Activated gamma-delta T cell treated with anti-CD3 and anti-CD28 coated beads, Interleukin-2, amount 50 U/mL, for 16 hours (primary cell): Measurements from ENCODE around the gene DCAF5.
"Not testable (repeated sequence)": the region's sequence is repeated elsewhere in the genome, so short reads cannot be mapped to it uniquely, and the experiment has no call there.

Source experiments
- DNase-seq: peaks from one replicate; pipeline ENCODE4 v3.0.0-alpha.2; 2020; ENCODE audit warnings: low read depth

The DCAF5 gene

DNA sequence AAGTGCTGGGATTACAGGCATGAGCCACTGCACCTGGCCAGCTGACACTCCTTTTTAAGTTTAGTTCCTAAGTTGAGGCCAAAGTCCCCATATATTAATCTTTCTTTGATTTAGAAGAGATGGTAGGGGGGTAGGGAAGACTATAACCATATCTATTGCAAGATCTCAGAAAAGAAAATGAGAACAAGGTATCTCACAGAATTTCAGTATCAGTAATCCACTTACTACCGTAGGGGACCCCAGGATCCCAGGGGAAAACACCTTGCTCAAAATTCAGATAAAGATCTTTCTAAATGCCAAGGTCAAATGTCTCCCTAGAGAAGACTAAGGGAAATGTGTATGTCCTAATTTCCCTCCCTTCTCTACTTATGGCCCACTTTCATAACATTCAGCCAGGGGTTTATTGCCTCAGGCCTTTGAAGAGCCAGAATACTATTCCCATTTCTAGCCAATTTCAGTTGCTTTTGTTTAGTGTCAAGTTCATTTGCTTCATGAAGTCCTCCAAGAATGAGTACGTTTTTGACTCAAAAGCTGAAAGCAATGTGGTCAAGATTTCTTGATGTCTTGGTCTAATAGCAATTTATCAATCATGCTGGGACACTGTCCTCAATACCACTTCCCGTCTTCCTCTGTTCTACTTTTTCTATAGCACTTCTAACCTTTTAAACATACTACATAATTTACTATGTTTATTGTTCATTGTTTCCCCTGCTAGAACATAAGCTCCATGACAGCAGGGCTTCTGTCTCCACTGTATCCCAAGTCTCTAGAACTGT is 86.3 kb downstream of the DCAF5 start:
- DNase-seq: no peak

DNA sequence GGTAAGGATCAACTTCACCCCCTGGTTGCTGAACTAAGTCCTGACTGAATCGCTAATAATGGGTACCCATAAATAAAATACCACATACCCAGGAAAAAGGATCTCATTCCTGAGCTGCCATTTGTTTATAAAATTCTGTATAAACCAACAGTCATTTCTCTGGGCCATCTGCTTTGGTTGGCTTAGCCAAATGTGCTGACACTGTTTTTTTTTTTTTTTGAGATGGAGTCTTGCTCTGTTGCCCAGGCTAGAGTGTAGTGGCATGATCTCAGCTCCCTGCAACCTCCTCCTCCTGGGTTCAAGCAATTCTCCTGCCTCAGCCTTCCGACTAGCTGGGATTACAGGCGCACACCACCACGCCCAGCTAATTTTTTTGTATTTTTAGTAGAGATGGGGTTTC is 87.0 kb downstream of the DCAF5 start:
- not testable (repeated sequence) for DNase-seq

DNA sequence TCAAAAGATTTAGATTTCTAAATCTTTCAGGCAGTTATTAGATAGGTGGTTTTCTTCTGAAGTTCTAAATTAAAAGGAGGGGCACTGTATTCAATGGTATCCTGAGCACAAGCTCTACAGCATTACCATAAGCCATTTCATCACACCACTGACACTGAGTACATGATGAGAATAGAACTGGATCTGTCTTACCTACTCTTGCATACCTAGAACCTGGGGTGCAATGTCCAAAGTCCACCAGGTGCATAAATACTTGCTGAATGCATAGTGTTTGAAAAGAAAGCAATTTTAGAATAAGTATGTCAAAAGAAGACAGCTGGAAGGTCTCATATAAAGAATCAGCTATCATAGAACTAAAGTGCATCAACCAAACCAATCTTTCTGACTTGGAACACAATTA is 88.3 kb downstream of the DCAF5 start:
- no peak for DNase-seq

DNA sequence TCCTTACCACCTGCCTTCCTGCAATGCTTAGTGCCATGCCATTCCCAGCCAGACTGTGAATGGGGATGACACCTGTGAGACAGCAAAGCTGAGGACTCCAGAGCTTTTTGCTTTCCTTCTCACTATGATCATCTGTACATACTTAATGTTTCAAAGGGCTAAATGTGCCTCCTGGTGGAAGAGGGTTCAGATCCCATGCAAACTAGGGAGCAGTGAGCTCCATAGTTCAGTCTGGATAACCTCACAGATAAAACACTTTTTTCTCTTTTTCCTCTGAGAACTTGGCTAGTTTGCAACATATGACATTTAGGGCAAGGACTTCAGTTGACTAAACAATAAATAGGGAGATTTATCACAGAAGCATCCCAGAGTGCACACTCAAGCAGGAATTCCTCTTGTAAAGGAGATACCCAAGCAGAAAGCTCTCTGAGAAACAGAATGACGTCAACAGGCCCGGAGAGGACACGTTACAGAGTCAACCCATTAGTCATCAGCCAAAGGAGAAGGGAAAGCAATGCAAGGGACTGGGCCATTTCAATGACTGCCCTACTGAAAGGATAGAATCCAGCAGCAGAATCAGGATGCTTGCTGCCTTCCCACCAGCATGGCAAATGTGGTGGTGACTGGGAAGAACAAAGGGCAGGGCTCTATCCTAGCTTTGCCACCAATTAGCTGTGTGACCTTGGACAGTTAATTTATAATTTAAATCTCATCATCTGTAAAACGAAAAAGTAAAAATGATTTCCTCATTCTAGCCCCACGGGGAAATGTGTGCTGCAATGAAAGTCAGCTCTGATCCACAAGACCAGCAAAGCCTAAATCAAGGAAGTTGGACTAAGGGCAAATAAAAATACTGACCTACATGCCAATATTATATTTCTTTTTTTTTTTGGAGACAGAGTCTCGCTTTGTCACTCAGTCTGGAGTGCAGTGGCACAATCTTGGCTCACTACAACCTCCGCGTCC is 93.0 kb downstream of the DCAF5 start:
- DNase-seq: no peak

DNA sequence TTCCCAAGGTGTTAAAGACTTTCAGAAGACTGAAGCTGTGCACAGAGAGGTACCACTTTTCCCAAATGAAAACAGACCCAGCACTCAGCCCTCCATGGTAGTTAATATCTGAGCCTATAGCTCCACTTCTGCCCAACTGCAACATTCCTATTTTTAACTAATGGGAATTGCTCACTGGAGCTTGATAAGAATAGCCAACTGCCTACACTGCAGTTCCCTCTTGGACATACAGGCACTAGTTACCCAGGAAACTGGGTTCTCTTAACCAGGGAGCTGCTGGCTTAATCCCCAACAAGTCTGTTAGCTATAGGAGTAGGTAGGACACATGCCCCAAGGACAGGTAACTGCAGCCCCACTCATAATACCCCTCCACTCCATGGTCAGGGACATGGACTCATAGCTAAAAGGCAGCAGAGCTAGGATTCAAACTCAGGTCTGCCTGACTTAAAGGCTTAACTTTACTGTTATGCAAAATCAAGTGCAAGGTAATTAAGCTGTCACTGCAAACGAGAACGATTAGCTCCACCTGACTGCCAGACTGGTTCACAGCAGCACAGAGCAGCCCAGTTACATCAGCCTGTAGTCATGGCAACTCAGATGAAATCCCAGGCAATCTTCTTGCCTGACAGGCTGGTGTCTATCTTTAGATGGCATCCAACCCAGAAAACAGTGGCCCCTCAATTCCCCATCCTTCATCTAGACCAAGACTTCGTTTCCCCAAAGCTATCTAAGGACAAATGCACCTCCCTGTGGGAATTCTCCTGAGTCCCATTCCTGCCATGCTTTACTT is 96.7 kb downstream of the DCAF5 start:
- no peak for DNase-seq

DNA sequence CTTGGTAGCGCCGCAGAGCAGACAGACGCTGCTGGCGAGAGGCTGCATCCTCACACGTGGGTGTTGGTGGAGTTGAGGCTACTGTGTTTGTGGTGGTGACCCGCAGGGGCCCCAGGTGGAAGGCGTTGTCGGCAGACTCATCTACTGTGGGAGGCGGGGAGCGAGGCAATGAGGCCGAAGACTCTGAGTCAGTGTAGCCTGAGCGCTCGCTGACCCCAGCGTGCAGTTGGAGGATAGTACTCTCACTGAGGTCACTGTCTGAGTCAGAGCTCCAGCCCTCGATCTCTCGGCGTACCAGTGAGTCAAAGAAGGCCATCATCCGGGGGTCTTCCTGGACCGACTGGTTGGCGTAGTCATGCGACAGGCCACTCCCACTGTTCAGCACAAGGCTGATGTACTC is 97.8 kb downstream of the DCAF5 start:
- no peak for DNase-seq

DNA sequence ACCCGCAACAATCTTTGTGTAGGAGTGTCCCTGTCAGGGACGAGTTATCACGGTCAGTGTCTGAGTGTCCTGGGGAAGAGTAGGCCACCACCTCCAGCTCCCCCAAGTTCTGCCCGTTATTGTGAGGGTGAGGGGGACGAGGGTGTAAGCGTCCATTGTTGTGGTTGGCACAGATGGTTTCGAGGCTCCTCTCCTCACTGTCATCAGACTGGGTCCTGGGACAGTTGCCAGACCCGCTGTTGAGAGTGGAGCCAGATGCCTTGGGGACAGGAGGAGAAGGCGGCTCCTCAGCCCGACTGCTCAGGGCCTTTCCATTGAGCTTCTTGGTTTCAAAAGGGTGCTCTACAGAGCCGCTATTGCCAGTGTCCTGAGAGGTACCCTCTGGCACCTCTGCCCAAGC is 98.9 kb downstream of the DCAF5 start:
- DNase-seq: no peak

DNA sequence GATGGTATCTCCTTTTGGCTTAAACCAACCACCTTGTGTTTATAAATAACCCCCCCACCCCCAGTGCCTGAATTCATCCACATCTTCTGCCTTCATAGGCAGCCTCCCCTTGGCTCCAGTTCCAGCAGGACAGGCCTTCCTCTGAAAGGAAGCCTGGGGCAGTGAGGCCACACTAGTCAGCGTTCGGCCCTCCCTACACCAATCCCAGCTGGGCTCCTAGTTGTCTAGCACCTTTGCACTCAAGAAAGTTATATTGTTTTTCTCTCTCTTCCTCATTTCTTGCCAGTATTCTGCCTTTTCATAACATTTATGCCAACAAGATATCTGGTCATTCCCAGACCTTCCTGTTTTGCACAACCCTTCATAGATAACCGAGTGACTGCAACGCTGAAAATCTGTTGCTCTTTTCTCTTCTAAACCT is 100.7 kb downstream of the DCAF5 start:
- DNase-seq: no peak

DNA sequence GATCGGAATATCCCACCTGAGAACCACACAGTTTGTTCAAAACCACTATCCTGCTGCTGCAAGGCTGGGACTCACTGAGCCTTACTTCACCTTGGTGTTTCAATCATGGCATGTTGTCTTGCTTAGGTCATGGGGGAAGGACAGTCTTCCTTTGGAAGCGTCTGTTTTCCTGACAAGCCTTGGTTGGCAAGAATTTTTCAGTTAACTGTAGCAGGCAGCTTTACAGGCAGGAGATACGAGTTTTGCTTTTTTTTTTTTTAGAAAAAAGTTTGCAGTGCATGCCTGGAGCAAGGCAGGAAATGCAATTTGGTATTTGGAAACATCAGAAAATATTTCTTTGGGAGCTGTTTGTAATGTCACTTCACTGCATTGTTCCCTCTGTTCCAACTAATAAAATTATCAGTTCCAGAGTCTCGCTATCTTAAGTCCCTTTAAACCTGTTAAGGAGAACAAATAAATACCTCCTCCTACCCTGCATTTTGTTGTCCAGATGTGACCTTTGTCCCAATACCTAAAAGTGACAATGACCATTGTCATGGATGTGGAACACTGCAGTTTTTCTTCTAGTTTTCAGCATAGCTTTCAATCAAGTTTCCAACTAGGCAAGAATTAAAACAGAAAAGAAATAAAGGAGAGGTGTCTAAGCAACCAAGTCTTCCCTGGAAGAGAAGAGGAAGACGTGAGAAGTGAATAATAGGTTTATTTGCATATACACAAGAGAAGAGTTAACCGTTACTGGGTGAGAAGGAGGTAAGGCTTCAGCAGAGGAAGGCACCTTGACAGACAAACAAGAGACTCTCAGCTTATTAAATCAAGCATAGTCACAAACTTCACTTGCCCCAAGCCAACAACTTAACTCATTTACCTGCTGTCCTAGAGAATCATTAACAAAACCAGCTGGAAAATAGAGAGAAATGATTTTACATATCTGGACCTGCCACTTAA is 102.4 kb downstream of the DCAF5 start:
- no peak for DNase-seq

DNA sequence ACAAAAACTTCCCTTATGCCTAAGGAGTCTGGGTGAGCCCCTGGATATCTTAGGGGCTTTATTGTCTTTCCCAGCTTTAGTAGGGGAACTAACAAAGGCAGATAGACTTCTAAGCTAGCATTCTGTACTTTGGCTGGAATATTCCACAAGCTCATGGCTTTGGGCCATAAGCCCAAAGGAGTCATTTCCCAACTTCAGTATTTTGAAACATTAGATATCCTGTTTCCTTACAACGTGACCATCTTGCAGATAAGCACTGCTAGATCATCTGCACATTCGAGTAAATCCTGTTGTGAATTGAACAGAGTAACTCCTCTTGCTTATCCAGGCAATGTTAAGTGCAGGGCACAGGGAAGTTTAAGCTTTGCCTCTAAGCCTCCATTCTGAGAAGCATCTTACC is 103.2 kb downstream of the DCAF5 start:
- no peak for DNase-seq

DNA sequence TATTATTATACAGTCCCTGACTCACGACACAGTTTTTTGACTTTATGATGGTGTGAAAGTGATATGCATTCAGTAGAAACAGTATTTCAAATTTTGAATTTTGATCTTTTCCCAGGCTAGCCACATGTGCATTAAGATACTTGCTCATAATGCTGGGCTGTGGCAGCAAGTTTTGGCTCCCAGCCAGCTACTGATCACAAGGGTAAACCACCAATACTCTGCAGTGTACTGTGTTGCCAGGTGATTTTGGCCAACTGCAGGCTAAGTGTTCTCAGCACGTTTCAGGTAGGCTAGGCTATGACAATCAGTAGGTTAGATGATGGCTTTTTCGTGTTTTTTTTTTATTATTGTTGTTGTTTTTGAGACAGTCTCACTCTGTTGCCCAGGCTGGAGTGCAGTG is 104.5 kb downstream of the DCAF5 start:
- DNase-seq: no peak

DNA sequence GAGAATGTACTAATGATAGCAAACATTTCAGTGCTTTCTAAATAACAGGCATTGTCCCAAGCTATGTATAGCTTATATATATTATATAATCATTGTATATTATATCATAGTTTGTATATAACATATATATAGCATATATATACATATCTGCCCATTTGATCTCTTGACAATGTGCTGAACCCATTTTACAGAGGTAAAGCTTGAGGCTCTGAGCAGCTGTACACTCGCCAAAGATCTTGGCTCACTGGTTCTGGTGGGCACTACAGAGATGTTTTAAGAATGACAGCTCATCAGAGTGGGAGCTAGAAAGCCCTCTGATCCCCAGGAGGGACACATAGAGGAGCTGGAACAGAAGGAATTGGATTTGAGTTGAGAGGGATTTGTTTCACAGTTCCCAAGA is 105.7 kb downstream of the DCAF5 start:
- DNase-seq: no peak

DNA sequence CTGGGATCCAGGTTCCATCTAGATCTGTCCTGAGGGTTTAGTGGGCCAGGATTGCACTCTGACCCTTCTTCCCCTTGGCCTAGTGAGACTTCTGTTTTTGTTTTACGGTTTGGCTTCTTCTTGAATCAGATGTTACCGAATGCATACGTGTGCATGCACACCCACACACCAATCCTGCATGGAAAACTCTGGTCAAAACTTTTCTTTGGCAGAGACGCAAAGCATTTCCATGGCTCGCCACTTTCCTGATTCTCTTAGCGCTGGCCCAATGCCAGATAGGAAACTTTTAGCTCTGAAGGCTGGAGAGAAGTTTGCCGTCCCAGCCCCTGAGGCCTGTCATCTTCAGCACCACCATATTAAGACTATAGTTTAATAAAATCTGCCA is 106.5 kb downstream of the DCAF5 start:
- DNase-seq: no peak

DNA sequence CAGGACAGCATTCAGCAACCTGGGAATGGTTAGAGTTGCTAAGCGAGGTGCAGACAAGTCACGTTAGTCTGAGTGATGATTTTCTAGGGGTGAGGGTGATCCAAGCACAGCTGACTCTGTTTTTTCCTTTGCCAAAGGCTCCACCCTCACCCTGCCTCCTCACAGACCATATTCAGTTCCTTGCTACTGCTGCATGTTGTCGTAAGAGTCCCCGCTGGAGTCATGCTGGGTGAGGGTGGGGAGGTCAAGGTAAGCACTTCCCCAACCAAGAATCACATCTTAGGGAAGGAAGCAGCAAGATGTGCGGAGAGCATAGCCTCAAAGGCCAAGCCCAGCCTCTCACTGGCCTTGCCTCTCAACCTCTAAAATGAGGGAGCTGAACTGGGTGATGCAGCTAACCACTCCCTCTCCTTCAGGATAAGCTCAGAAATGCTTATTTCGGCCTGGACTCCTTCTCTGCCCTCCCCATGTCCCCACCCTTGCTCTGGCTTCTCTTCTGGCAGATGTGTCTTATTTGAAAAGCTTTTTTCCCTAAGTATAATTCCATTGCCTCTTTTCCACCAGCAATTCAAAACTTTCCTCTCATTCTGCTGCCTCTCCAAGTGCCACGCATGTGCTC is 107.0 kb downstream of the DCAF5 start:
- DNase-seq: no peak

DNA sequence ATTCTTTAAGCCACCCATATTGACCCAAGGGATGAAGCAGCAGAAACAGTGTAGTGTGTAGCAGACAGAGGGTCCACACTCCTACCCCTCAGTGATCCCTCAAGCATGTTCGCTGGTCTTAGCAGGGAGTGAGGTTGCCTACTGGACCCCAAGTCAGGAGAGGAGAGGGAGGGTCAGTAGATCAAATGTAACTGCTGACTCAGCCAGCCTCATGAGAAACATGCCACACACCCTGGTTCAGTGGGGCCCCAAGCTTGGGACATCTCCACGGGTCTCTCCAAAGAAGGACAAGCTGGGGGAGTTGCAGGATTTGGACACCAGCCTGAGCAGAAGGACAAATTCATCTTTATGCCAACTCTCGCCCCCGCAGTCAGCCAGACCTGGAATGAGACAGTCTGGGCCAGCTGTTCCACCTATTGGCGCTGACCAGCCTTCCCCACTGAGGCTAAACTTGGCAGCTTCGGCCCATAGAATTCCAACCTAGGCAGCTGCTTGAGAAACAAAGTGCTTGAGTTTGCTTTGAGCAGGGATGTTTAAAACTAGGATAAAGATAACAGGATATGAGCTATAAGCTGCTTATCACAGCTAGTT is 107.9 kb downstream of the DCAF5 start:
- no peak for DNase-seq

DNA sequence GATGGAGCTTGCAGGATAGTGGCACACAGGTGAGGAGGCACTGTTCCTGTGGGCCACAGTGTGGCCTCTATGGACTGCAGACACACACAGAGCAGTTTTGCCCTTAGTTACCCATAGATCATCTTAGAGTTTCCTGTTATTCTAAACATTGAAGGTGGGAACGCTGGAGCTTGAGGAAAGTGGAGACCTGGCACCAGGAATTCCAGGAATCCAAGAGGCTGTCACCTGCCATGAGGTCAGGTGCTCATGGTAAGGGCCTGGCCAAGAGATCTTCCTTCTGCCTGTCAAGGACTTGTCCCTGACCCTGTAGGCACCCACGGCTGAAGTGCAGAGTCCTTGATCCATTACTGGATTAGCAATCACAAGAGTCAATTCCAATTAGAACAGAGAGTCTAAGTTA is 108.6 kb downstream of the DCAF5 start:
- DNase-seq: no peak

DNA sequence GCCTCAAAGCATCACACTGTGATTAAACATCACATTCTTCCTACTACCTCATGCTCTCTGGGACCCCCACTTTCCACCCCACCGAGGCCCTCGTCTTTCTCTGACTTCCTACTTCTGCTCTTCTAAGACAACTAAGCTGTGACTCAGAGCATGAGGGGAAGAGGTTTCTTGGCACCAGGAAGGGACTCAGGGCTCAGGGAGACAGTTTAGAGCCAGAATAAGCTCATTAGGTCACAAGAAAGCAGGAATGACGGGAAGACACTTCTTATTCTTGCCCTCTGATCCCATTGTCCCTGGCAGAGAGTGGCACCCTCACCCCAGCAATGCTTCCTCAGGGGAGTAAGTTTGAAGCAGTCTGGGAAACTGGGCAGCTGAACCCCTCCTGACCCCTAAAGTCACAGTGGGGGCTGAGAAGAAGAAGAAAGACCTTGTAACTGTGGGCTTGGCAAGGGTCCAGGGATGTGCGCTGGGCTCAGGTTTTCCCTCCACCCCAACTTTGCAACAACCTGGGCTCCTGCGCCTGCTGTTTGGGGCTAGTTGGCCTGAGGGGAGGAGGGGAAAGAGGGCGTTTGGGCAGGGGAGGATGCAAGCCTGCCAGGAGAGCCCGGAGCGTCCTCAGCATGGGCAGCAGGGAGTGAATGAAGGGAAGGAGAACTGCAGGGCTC is 109.2 kb downstream of the DCAF5 start:
- no peak for DNase-seq

DNA sequence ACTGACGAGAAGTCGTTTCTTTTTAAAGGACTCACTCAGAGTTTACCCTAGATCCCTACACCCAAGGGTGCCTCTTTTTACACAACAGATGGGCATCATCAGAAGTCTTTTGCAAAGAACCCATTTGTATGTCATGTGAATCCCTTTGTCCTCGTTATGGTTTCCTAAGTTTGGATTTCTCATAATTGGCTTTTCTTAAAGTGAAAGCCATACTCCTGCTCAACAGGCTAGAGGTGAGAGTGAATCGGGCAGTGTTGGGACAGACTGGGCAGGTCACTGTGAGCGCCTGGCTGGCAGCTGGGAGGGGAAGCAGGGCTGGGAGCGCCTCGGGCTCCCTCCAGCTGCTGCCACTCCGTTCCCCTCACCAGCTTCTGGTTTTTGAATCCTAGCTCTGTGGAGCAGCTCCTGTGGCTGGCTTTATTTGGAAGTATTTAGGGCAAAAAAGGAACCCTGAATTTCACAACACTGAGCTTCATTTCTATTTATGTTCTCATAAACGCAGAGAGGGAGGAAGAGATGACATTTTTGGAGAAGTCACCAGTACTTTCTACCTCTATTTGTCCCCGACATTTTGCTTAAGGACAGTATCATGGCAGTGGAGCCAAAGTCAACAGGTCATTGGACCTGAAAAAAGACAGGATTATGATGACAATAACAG is 110.0 kb downstream of the DCAF5 start:
- DNase-seq: no peak

DNA sequence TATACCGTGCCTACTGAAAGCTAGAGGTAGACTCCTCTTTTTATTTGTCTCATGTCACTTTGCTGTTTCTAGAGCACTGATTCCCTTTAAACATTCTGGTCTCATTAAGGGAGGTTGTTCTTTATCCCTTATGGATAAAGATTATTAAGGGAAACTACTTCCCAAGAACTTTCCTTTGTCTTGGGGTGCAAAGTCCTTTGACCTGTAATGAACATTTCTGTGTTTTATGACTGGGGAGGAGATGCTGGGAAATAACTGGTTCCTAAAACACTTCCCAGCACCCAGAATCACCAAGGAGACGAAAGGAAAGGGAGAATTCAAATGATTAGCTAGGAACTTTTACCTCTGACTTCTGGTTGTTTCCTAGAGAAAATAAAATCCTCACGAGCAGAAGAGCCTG is 110.6 kb downstream of the DCAF5 start:
- no peak for DNase-seq
